ENCODE measurements around the gene CSPG4.
"Not testable (repeated sequence)": the region's sequence is repeated elsewhere in the genome, so short reads cannot be mapped to it uniquely, and the experiment has no call there.

CSPG4 gene

GRCh38 chr15:75751116-75751875, 38.6 kb upstream of the CSPG4 start:
- no peaks in the 10 kb centered on the region for H3F3A ChIP-seq (ENCODE audit: control insufficient read depth, insufficient read depth)
- H3K27ac ChIP-seq (ENCODE audit: low read depth, low read length) = no peak overlapping the region
- peaks cover 4% of the 10 kb centered on the region for H3K4me1 ChIP-seq (ENCODE audit: control insufficient read depth, low read length)
- H3K9me3 ChIP-seq (ENCODE audit: control insufficient read depth, insufficient read depth, low read length) = no peaks in the 10 kb centered on the region
- H4K20me1 ChIP-seq (ENCODE audit: control insufficient read depth, insufficient read depth, low read depth, low read length) = no peaks in the 10 kb centered on the region
- H3K79me2 ChIP-seq (ENCODE audit: control insufficient read depth, low read length) = no peaks in the 10 kb centered on the region
- no peaks in the 10 kb centered on the region for H3K27me3 ChIP-seq (ENCODE audit: control insufficient read depth, low read length)
- H3K4me3 ChIP-seq (ENCODE audit: low read length) = no peak overlapping the region
- no peaks in the 10 kb centered on the region for H3K36me3 ChIP-seq (ENCODE audit: control insufficient read depth, low read length)
- H3K9me2 ChIP-seq (replicated peaks; ENCODE audit: control insufficient read depth, low read length) = no peaks in the 10 kb centered on the region
- no peak overlapping the region for H3K4me2 ChIP-seq (ENCODE audit: low read length)
- no peak for TF ChIP-seq EZH2phosphoT487 (IDR thresholded peaks at IDR 0.05; ENCODE audit: borderline replicate concordance, low read length)

- Histone ChIP-seq H3K4me1 (ENCODE audit: control insufficient read depth, low read length) (peaks cover 4% of the 10 kb centered on the region), H3K9me3 (ENCODE audit: control insufficient read depth, insufficient read depth, low read length) (no peaks in the 10 kb centered on the region), H3K27me3 (ENCODE audit: control insufficient read depth, low read length) (0 out of 2 replicates have a peak, but pooled peaks cover 2% of the 10 kb centered on the region), H3K27ac (ENCODE audit: low read depth, low read length) (no peak overlapping the region), H3K4me2 (ENCODE audit: low read length) (no peak overlapping the region), H3K9me2 (replicated peaks; ENCODE audit: control insufficient read depth, low read length) (no peaks in the 10 kb centered on the region), H3K79me2 (ENCODE audit: control insufficient read depth, low read length) (no peaks in the 10 kb centered on the region), H3K36me3 (ENCODE audit: control insufficient read depth, low read length) (no peaks in the 10 kb centered on the region), H3K4me3 (ENCODE audit: low read length) (no peak overlapping the region), H4K20me1 (ENCODE audit: control insufficient read depth, insufficient read depth, low read depth, low read length) (no peaks in the 10 kb centered on the region), H3F3A (ENCODE audit: control insufficient read depth, insufficient read depth) (no peaks in the 10 kb centered on the region)
- TF ChIP-seq CTCF (IDR thresholded peaks at IDR 0.05; ENCODE audit: low read depth, low read length, poor library complexity, severe bottlenecking) (no peak), EZH2phosphoT487 (IDR thresholded peaks at IDR 0.05; ENCODE audit: borderline replicate concordance, low read length) (no peak)
These were observed 37.8 kb upstream of the CSPG4 start for GRCh38 chr15:75750261-75751050.

- H3K4me2 ChIP-seq (ENCODE audit: low read length) = no peak overlapping the region
These were observed 37.2 kb upstream of the CSPG4 start for GRCh38 chr15:75749820-75750219.

GRCh38 chr15:75748882-75749281, 36.2 kb upstream of the CSPG4 start:
- not testable (repeated sequence) for H3K9me3 ChIP-seq (ENCODE audit: control insufficient read depth, insufficient read depth, low read length)

More at GRCh38 chr15:75749820-75750219, 37.2 kb upstream of the CSPG4 start:
- Histone ChIP-seq H3K9me3 (ENCODE audit: control insufficient read depth, insufficient read depth, low read length) (no peaks in the 10 kb centered on the region), H3K4me3 (ENCODE audit: low read length) (no peak overlapping the region), H3K79me2 (ENCODE audit: control insufficient read depth, low read length) (no peaks in the 10 kb centered on the region), H3K27ac (ENCODE audit: low read depth, low read length) (no peak overlapping the region), H3F3A (ENCODE audit: control insufficient read depth, insufficient read depth) (no peaks in the 10 kb centered on the region), H3K36me3 (ENCODE audit: control insufficient read depth, low read length) (no peaks in the 10 kb centered on the region), H3K9me2 (replicated peaks; ENCODE audit: control insufficient read depth, low read length) (no peaks in the 10 kb centered on the region), H4K20me1 (ENCODE audit: control insufficient read depth, insufficient read depth, low read depth, low read length) (no peaks in the 10 kb centered on the region), H3K27me3 (ENCODE audit: control insufficient read depth, low read length) (peaks cover 6% of the 10 kb centered on the region; the same call in 1 of the 2 replicates), H3K4me1 (ENCODE audit: control insufficient read depth, low read length) (peaks cover 4% of the 10 kb centered on the region)
- no peak for TF ChIP-seq CTCF (IDR thresholded peaks at IDR 0.05; ENCODE audit: low read depth, low read length, poor library complexity, severe bottlenecking)
- no peak for TF ChIP-seq EZH2phosphoT487 (IDR thresholded peaks at IDR 0.05; ENCODE audit: borderline replicate concordance, low read length)

GRCh38 chr15:75747121-75747520, 34.5 kb upstream of the CSPG4 start:
- H3K9me3 ChIP-seq (ENCODE audit: control insufficient read depth, insufficient read depth, low read length); H3K4me2 ChIP-seq (ENCODE audit: low read length); H3K9me2 ChIP-seq (replicated peaks; ENCODE audit: control insufficient read depth, low read length); H3K36me3 ChIP-seq (ENCODE audit: control insufficient read depth, low read length); H3K27me3 ChIP-seq (ENCODE audit: control insufficient read depth, low read length); H3K4me3 ChIP-seq (ENCODE audit: low read length); H4K20me1 ChIP-seq (ENCODE audit: control insufficient read depth, insufficient read depth, low read depth, low read length); H3K27ac ChIP-seq (ENCODE audit: low read depth, low read length); H3K4me1 ChIP-seq (ENCODE audit: control insufficient read depth, low read length); H3F3A ChIP-seq (ENCODE audit: control insufficient read depth, insufficient read depth); H3K79me2 ChIP-seq (ENCODE audit: control insufficient read depth, low read length): not testable (repeated sequence)

More at GRCh38 chr15:75748882-75749281, 36.2 kb upstream of the CSPG4 start:
- not testable (repeated sequence) for H3K4me3 ChIP-seq (ENCODE audit: low read length); H3K79me2 ChIP-seq (ENCODE audit: control insufficient read depth, low read length); H3K27me3 ChIP-seq (ENCODE audit: control insufficient read depth, low read length); H3F3A ChIP-seq (ENCODE audit: control insufficient read depth, insufficient read depth); H3K4me1 ChIP-seq (ENCODE audit: control insufficient read depth, low read length); H3K27ac ChIP-seq (ENCODE audit: low read depth, low read length); H3K36me3 ChIP-seq (ENCODE audit: control insufficient read depth, low read length); H4K20me1 ChIP-seq (ENCODE audit: control insufficient read depth, insufficient read depth, low read depth, low read length); H3K4me2 ChIP-seq (ENCODE audit: low read length); H3K9me2 ChIP-seq (replicated peaks; ENCODE audit: control insufficient read depth, low read length)
